ENCODE data around the gene EI24. TPM values are rescaled to one million over a fixed set of nuclear protein-coding genes. Genes with fewer than 3 reads are reported as not detected.
"Not testable (repeated sequence)": the region's sequence is repeated elsewhere in the genome, so short reads cannot be mapped to it uniquely, and the experiment has no call there.

EI24 gene
- total RNA-seq (2014; rRNA removed; shearing (Covaris generic)), result 92.5 and 96.1 TPM in 2 replicates
- 127 and 167 TPM in 2 replicates for polyA plus RNA-seq (2015; cell fraction: cytosol; rRNA removed)
- 47.0 and 60.9 TPM in 2 replicates for polyA plus RNA-seq (2015; cell fraction: nucleus; rRNA removed)

- in situ Hi-C loops (cut with HindIII; ENCODE audit: low pct_unique_long_range_greater_than_20kb, low sequenced_read_pairs), result no loop called here
- peak; percentile 89 for DNase-seq (ENCODE audit: low read depth, low spot score)
Measured at GRCh38 chr11:125568970-125569914, at the start of gene EI24. TSS of gene EI24 (plus strand) at chr11:125569477. CDS start at chr11:125572528, 3,051 bp downstream.

DNA sequence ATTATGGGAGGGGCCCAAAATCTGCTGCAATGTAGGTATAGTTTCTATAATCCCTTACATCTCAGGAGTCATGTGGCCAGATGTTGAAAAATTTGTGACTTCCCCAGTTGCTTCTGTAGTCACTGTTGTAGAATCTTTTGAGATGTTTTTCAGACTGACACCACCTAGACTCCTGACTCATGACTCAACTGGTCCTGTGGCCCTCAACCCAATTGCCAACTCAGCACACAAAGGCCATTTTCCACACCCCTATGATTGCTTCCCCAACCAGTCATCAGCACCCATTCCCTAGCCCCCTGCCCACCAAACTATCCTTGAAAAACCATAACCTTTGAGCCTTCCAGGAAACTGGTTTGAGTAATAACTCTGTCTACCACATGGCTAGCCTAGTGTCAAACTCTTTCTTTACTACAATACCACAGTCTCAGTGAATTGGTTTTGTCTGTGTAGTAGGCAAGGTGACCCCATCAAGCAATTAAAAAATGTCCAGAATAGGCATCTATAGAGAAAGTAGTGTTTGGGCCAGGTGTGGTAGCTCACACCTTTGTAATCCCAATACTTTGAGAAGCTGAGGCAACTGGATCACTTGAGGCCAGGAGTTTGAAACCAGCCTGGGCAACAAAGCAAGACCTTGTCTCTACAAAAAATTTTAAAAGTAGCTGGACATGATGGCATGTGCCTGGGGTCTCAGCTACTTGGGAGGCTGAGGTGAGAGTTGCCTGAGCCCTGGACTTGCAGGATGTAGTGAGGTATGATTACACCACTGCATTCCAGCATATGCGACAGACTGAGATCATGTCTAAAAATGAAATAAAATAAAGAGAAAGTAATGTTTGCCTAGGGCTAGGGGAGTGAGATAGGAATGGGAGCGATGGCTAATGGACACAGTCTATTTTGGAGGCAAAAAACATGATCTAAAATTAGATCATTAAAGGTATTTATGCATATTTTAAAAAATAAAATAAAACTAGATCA, 49.1 kb upstream of the EI24 start:
- in situ Hi-C loops (cut with HindIII; ENCODE audit: low pct_unique_long_range_greater_than_20kb, low sequenced_read_pairs), result no loop called here
- DNase-seq (ENCODE audit: low read depth, low spot score), result no peak

DNA sequence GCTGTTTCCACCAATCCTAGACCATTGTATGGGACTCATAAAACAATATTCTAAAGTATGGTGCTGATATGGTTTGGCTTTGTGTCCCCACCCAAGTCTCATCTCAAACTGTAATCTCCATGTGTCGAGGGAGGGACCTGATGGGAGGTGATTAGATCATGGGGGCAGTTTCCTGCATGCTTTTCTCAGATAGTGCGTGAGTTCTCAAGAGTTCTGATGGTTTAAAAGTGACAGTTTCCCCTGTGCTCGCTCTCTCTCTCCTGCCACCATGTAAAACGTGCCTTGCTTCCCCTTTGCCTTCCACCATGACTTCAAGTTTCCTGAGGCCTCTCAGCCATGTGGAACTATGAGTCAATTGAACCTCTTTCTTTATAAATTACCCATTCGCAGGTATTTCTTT, 44.0 kb upstream of the EI24 start:
- in situ Hi-C loops (cut with HindIII; ENCODE audit: low pct_unique_long_range_greater_than_20kb, low sequenced_read_pairs), result no loop called here
- no peak for DNase-seq (ENCODE audit: low read depth, low spot score)

GRCh38 chr11:125532668-125533067, 36.6 kb upstream of the EI24 start:
- in situ Hi-C loops (cut with HindIII; ENCODE audit: low pct_unique_long_range_greater_than_20kb, low sequenced_read_pairs), result no loop called here
- no peak for DNase-seq (ENCODE audit: low read depth, low spot score)

- in situ Hi-C loops (cut with HindIII; ENCODE audit: low pct_unique_long_range_greater_than_20kb, low sequenced_read_pairs), result no loop called here
- no peak for DNase-seq (ENCODE audit: low read depth, low spot score)
Measured at GRCh38 chr11:125535585-125535984, 33.7 kb upstream of the EI24 start.

DNA sequence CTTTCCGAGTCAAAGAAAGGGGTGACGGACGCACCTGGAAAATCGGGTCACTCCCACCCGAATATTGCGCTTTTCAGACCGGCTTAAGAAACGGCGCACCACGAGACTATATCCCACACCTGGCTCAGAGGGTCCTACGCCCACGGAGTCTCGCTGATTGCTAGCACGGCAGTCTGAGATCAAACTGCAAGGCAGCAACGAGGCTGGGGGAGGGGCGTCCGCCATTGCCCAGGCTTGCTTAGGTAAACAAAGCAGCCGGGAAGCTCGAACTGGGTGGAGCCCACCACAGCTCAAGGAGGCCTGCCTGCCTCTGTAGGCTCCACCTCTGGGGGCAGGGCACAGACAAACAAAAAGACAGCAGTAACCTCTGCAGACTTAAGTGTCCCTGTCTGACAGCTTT, 32.4 kb upstream of the EI24 start:
- in situ Hi-C loops (cut with HindIII; ENCODE audit: low pct_unique_long_range_greater_than_20kb, low sequenced_read_pairs); DNase-seq (ENCODE audit: low read depth, low spot score): not testable (repeated sequence)

DNA sequence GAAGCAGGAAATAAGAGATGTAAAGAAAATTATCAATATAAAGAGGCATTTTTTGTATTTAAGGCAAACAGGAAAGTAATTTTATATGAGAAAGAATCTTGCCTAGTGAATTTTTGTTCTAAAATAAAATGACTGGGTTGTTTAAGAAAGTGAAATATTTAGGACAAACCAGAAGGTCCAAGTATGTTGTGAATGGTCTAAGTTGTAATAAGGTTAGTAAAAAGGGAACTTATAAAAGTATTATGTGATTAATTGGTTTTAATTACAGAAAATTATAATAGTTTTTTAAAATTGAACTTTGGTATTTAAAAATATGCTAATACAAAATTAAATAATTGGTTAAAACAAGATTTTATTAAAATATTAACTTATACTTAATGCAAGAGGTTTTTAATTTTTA, 26.6 kb upstream of the EI24 start:
- in situ Hi-C loops (cut with HindIII; ENCODE audit: low pct_unique_long_range_greater_than_20kb, low sequenced_read_pairs), result no loop called here
- DNase-seq (ENCODE audit: low read depth, low spot score), result no peak

DNA sequence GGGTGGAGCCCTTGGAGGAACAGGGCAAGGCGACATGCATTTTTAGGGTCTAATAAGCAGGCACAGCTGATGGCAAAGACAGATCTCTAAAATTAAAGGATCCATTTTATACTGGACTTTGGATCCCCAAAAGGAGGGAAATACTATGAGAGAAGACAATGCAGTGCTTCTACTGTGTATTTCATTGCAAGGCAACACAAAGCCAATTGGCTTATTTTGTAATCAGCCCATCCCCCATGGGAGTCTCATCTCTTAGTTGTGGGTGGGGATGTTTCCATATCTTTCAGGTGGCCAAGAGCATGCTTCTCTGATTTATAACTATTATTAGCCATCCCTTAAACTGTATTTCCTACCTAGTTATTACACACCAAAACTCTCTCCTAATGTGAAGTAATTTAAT, 18.5 kb upstream of the EI24 start:
- DNase-seq (ENCODE audit: low read depth, low spot score), result no peak
- in situ Hi-C loops (cut with HindIII; ENCODE audit: low pct_unique_long_range_greater_than_20kb, low sequenced_read_pairs), result no loop called here

GRCh38 chr11:125551835-125552342, 17.4 kb upstream of the EI24 start:
- no peak for DNase-seq (ENCODE audit: low read depth, low spot score)
- in situ Hi-C loops (cut with HindIII; ENCODE audit: low pct_unique_long_range_greater_than_20kb, low sequenced_read_pairs), result no loop called here

GRCh38 chr11:125552927-125553326, 16.4 kb upstream of the EI24 start:
- in situ Hi-C loops (cut with HindIII; ENCODE audit: low pct_unique_long_range_greater_than_20kb, low sequenced_read_pairs), result no loop called here

DNA sequence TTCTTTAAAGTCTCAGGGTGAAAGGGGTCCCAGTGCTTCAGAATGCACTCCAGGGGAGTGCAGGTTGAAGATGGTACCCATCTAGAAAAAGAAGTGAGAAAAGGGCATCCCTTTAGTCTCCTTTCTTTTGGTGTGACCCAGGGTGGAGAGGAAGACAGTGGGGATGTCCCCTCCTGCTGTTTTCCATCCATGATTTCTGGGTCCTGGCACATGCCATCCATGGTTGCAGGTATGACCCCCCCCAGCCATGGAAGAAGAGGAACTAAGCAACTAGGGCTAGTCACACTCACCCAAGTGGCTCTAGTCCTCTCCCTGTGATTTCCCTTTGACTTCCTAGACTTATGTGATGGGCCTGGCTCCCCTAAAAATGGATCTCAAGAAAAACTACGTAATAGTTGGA, 15.9 kb upstream of the EI24 start:
- in situ Hi-C loops (cut with HindIII; ENCODE audit: low pct_unique_long_range_greater_than_20kb, low sequenced_read_pairs), result no loop called here

More at GRCh38 chr11:125552927-125553326, 16.4 kb upstream of the EI24 start:
- no peak for DNase-seq (ENCODE audit: low read depth, low spot score)

GRCh38 chr11:125554038-125554437, 15.2 kb upstream of the EI24 start:
- in situ Hi-C loops (cut with HindIII; ENCODE audit: low pct_unique_long_range_greater_than_20kb, low sequenced_read_pairs), result no loop called here
- no peak for DNase-seq (ENCODE audit: low read depth, low spot score)

More for the DNA sequence above, 15.9 kb upstream of the EI24 start:
- no peak for DNase-seq (ENCODE audit: low read depth, low spot score)

- DNase-seq (ENCODE audit: low read depth, low spot score), result no peak
- in situ Hi-C loops (cut with HindIII; ENCODE audit: low pct_unique_long_range_greater_than_20kb, low sequenced_read_pairs), result no loop called here
Measured at GRCh38 chr11:125559888-125560287, 9.4 kb upstream of the EI24 start.

- in situ Hi-C loops (cut with HindIII; ENCODE audit: low pct_unique_long_range_greater_than_20kb, low sequenced_read_pairs), result no loop called here
- DNase-seq (ENCODE audit: low read depth, low spot score), result no peak
Measured at GRCh38 chr11:125561924-125562323, 7.4 kb upstream of the EI24 start.

- DNase-seq (ENCODE audit: low read depth, low spot score), result no peak
- in situ Hi-C loops (cut with HindIII; ENCODE audit: low pct_unique_long_range_greater_than_20kb, low sequenced_read_pairs), result no loop called here
Measured at GRCh38 chr11:125562430-125562829, 6.8 kb upstream of the EI24 start.

GRCh38 chr11:125564357-125564756, 4.9 kb upstream of the EI24 start:
- in situ Hi-C loops (cut with HindIII; ENCODE audit: low pct_unique_long_range_greater_than_20kb, low sequenced_read_pairs), result no loop called here
- DNase-seq (ENCODE audit: low read depth, low spot score), result no peak

GRCh38 chr11:125566235-125566634, 3.0 kb upstream of the EI24 start:
- in situ Hi-C loops (cut with HindIII; ENCODE audit: low pct_unique_long_range_greater_than_20kb, low sequenced_read_pairs), result no loop called here
- DNase-seq (ENCODE audit: low read depth, low spot score), result no peak
